Measurements from ENCODE around the gene KCNJ9.
"Not testable (repeated sequence)": the region's sequence is repeated elsewhere in the genome, so short reads cannot be mapped to it uniquely, and the experiment has no call there.

Gene KCNJ9

DNA sequence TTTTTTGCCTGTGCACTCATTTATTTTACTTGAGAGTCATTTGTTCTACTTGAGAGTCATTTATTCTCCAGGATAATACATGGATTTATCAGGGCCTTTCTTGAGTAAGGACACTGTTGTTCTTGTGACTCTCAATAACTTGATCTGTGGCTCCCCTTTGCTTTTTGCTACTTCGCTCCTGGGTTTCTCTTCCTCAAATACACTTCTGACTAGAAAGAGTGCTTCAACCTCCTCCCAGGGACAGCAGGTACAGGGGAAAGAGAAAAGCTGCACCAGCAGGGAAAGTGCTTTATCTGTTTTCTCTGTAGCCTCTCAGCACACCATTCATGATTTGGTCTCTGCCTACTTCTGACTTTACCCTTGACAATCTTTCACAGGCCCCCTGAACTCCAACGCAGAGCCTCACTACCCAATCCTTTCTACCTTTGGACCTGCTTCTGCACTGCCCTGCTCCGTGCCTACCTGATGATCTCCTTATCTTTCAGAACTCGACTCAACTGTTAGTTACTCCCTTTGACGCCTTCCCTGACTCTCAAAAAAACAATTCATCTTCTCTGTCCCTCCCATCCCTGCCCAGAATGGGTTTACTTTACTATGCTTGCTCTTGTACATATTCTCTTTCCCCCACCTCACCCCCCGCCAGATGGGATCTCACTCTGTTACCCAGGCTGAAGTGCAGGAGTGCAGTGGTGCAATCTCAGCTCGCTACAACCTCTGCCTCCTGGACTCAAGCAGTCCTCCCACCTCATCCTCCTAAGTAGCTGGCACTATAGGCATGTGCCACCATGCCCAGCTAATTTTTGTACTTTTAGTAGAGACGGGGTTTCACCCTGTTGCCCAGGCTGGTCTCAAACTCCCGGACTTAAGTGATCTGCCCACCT lies 34.0 kb upstream of the KCNJ9 start:
- Histone ChIP-seq H3K9ac (ENCODE audit: low read length) (peak overlapping the region; percentile 23; the same call in 1 of the 2 replicates), H3K4me3 (ENCODE audit: low read length) (peak overlapping the region; percentile 44), H3K4me1 (ENCODE audit: low read length) (peaks cover 10% of the 10 kb centered on the region), H3K79me2 (ENCODE audit: low read length) (no peaks in the 10 kb centered on the region), H3K9me2 (replicated peaks; ENCODE audit: insufficient read depth, low read length) (no peaks in the 10 kb centered on the region), H3K36me3 (replicated peaks; ENCODE audit: insufficient read depth, low read length) (no peaks in the 10 kb centered on the region), H3F3A (ENCODE audit: insufficient read depth, low read length) (no peaks in the 10 kb centered on the region), H2AFZ (ENCODE audit: low read length) (peak overlapping the region; percentile 54), H3K27ac (ENCODE audit: low read length) (no peak overlapping the region), H4K20me1 (ENCODE audit: insufficient read depth, low read length) (no peaks in the 10 kb centered on the region), H3K4me2 (ENCODE audit: low read depth, low read length) (peak overlapping the region; percentile 77), H3K27me3 (replicated peaks; ENCODE audit: insufficient read depth, low read length) (peaks cover 9% of the 10 kb centered on the region; the same call in 1 of the 2 replicates), H3K9me3 (replicated peaks; ENCODE audit: insufficient read depth, low read length) (no peaks in the 10 kb centered on the region)
- TF ChIP-seq EZH2 (optimal IDR thresholded peaks at IDR 0.05; ENCODE audit: low read depth, low read length) (no peak), EZH2phosphoT487 (IDR thresholded peaks at IDR 0.05; ENCODE audit: low read length) (no peak)
- DNase-seq, result peak; percentile 33

DNA sequence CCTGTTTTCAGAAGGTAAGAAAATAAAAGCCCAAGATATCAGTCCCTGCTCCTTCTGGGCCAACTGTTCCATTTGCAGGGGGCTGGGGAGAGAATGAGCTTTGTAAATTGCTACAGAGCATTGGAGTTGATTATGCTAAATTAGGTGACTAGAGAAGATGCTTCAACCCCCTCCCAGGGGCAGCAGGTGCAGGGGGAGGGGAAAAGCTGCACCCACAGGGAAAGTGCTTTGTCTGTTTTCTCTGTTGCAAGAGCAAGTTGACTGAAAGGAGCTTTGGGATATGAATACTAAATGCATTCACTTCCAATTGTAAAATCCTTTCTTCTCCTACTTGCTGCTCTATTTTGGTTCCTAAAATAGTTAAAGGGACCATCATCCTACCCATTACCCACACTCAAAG lies 33.0 kb upstream of the KCNJ9 start:
- H3K4me1 ChIP-seq (ENCODE audit: low read length), result peaks cover 10% of the 10 kb centered on the region
- no peaks in the 10 kb centered on the region for H3K36me3 ChIP-seq (replicated peaks; ENCODE audit: insufficient read depth, low read length)
- no peak for DNase-seq
- H3K9me3 ChIP-seq (replicated peaks; ENCODE audit: insufficient read depth, low read length), result no peaks in the 10 kb centered on the region
- H3K9me2 ChIP-seq (replicated peaks; ENCODE audit: insufficient read depth, low read length), result no peaks in the 10 kb centered on the region
- H3K9ac ChIP-seq (ENCODE audit: low read length), result no peak overlapping the region
- peaks cover 12% of the 10 kb centered on the region; the same call in 1 of the 2 replicates for H3K27me3 ChIP-seq (replicated peaks; ENCODE audit: insufficient read depth, low read length)
- H3F3A ChIP-seq (ENCODE audit: insufficient read depth, low read length), result no peaks in the 10 kb centered on the region
- no peak overlapping the region for H3K4me2 ChIP-seq (ENCODE audit: low read depth, low read length)
- no peak overlapping the region for H3K4me3 ChIP-seq (ENCODE audit: low read length)
- TF ChIP-seq CTCF (IDR thresholded peaks at IDR 0.05; ENCODE audit: low read length) (no peak), EZH2 (optimal IDR thresholded peaks at IDR 0.05; ENCODE audit: low read depth, low read length) (no peak), EZH2phosphoT487 (IDR thresholded peaks at IDR 0.05; ENCODE audit: low read length) (no peak)
- no peak overlapping the region for H3K27ac ChIP-seq (ENCODE audit: low read length)
- no peaks in the 10 kb centered on the region for H3K79me2 ChIP-seq (ENCODE audit: low read length)
- H4K20me1 ChIP-seq (ENCODE audit: insufficient read depth, low read length), result no peaks in the 10 kb centered on the region
- no peak overlapping the region for H2AFZ ChIP-seq (ENCODE audit: low read length)

- Histone ChIP-seq H3K4me3 (ENCODE audit: low read length) (no peak overlapping the region), H3K27ac (ENCODE audit: low read length) (no peak overlapping the region), H3K4me2 (ENCODE audit: low read depth, low read length) (no peak overlapping the region), H3K4me1 (ENCODE audit: low read length) (peaks cover 10% of the 10 kb centered on the region), H3F3A (ENCODE audit: insufficient read depth, low read length) (no peaks in the 10 kb centered on the region), H2AFZ (ENCODE audit: low read length) (no peak overlapping the region), H3K9me3 (replicated peaks; ENCODE audit: insufficient read depth, low read length) (no peaks in the 10 kb centered on the region), H3K27me3 (replicated peaks; ENCODE audit: insufficient read depth, low read length) (peaks cover 12% of the 10 kb centered on the region; the same call in 1 of the 2 replicates), H3K9ac (ENCODE audit: low read length) (no peak overlapping the region), H4K20me1 (ENCODE audit: insufficient read depth, low read length) (no peaks in the 10 kb centered on the region), H3K9me2 (replicated peaks; ENCODE audit: insufficient read depth, low read length) (no peaks in the 10 kb centered on the region), H3K79me2 (ENCODE audit: low read length) (no peaks in the 10 kb centered on the region), H3K36me3 (replicated peaks; ENCODE audit: insufficient read depth, low read length) (no peaks in the 10 kb centered on the region)
- TF ChIP-seq CTCF (IDR thresholded peaks at IDR 0.05; ENCODE audit: low read length), result no peak
- no peak for TF ChIP-seq EZH2 (optimal IDR thresholded peaks at IDR 0.05; ENCODE audit: low read depth, low read length)
- no peak for TF ChIP-seq EZH2phosphoT487 (IDR thresholded peaks at IDR 0.05; ENCODE audit: low read length)
- DNase-seq, result no peak
Measured at GRCh38 chr1:160049101-160049500, 32.2 kb upstream of the KCNJ9 start.

- not testable (repeated sequence) for H3K4me2 ChIP-seq (ENCODE audit: low read depth, low read length); H2AFZ ChIP-seq (ENCODE audit: low read length); H3K4me1 ChIP-seq (ENCODE audit: low read length); H3K4me3 ChIP-seq (ENCODE audit: low read length); H3K36me3 ChIP-seq (replicated peaks; ENCODE audit: insufficient read depth, low read length); DNase-seq; H4K20me1 ChIP-seq (ENCODE audit: insufficient read depth, low read length); H3K9me2 ChIP-seq (replicated peaks; ENCODE audit: insufficient read depth, low read length); H3K27ac ChIP-seq (ENCODE audit: low read length); H3K9me3 ChIP-seq (replicated peaks; ENCODE audit: insufficient read depth, low read length); H3K79me2 ChIP-seq (ENCODE audit: low read length); H3F3A ChIP-seq (ENCODE audit: insufficient read depth, low read length); H3K9ac ChIP-seq (ENCODE audit: low read length)
- peaks cover 11% of the 10 kb centered on the region; the same call in 1 of the 2 replicates for H3K27me3 ChIP-seq (replicated peaks; ENCODE audit: insufficient read depth, low read length)
Measured at GRCh38 chr1:160050182-160050581, 31.2 kb upstream of the KCNJ9 start.
